ENCODE data around the gene ALK.

Gene ALK

DNA sequence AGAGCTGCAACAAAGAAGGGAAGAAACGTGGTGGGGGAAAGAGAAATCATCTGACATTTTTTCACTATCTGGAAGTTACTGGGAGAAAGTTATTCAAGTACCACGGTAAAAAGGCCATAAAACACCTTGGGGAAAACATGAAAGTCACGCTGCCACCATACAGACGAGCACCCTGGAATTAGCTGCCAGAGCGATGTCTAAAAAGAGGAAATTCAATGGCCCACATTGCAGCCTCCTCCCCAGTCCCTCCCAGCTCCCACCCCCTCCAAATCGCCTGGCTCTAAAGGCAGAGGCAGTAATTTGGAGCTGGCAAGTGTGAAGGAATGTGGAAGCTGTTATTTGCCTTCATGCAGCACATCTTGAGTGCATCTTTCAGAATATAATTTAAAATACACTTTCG, 192.0 kb downstream of the ALK start:
- Histone ChIP-seq H4K20me1 (ENCODE audit: insufficient read depth) (no peaks in the 10 kb centered on the region), H2AFZ (ENCODE audit: low read depth) (no peak overlapping the region), H3K27ac (no peak overlapping the region), H3K9ac (no peak overlapping the region), H3K4me3 (IDR thresholded peaks at IDR 0.05; ENCODE audit: insufficient read depth, low read depth, low read length) (no peak overlapping the region), H3K4me2 (no peak overlapping the region), H3K27me3 (ENCODE audit: insufficient read depth, low read depth) (no peaks in the 10 kb centered on the region), H3K4me1 (ENCODE audit: low read depth, poor library complexity, severe bottlenecking) (no peaks in the 10 kb centered on the region), H3K36me3 (ENCODE audit: insufficient read depth) (no peaks in the 10 kb centered on the region), H3K79me2 (ENCODE audit: insufficient read depth, low read depth) (no peaks in the 10 kb centered on the region)
- TF ChIP-seq, protein P1, sequence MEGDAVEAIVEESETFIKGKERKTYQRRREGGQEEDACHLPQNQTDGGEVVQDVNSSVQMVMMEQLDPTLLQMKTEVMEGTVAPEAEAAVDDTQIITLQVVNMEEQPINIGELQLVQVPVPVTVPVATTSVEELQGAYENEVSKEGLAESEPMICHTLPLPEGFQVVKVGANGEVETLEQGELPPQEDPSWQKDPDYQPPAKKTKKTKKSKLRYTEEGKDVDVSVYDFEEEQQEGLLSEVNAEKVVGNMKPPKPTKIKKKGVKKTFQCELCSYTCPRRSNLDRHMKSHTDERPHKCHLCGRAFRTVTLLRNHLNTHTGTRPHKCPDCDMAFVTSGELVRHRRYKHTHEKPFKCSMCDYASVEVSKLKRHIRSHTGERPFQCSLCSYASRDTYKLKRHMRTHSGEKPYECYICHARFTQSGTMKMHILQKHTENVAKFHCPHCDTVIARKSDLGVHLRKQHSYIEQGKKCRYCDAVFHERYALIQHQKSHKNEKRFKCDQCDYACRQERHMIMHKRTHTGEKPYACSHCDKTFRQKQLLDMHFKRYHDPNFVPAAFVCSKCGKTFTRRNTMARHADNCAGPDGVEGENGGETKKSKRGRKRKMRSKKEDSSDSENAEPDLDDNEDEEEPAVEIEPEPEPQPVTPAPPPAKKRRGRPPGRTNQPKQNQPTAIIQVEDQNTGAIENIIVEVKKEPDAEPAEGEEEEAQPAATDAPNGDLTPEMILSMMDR (conservative IDR thresholded peaks at IDR 0.05; ENCODE audit: low read depth, low read length): no peak

DNA sequence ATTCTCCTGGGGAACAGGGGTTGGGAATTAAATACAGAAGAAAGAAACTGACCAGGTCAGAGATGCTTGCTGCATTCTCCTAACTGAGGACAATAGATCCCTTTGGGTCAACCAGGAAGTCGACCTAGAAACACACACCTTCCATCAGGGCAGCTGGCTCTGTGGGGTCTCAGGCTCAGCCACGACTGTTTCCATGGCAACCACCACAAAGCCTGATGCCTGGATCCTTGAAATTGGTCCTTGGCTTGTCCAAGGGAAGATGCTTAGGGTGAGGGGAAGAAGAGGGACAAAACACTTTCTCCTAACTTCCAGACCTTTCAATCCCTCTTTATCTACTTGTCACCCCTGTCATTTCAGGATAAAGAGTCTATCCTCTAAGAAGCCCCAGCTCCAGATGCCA, 194.4 kb downstream of the ALK start:
- Histone ChIP-seq H3K27me3 (ENCODE audit: insufficient read depth, low read depth) (no peaks in the 10 kb centered on the region), H3K79me2 (ENCODE audit: insufficient read depth, low read depth) (no peaks in the 10 kb centered on the region), H4K20me1 (ENCODE audit: insufficient read depth) (no peaks in the 10 kb centered on the region), H3K9ac (no peak overlapping the region), H3K36me3 (ENCODE audit: insufficient read depth) (no peaks in the 10 kb centered on the region), H2AFZ (ENCODE audit: low read depth) (no peak overlapping the region), H3K4me2 (no peak overlapping the region), H3K4me3 (IDR thresholded peaks at IDR 0.05; ENCODE audit: insufficient read depth, low read depth, low read length) (no peak overlapping the region), H3K27ac (no peak overlapping the region), H3K4me1 (ENCODE audit: low read depth, poor library complexity, severe bottlenecking) (no peaks in the 10 kb centered on the region)
- TF ChIP-seq, protein P1 (conservative IDR thresholded peaks at IDR 0.05; ENCODE audit: low read depth, low read length): no peak

DNA sequence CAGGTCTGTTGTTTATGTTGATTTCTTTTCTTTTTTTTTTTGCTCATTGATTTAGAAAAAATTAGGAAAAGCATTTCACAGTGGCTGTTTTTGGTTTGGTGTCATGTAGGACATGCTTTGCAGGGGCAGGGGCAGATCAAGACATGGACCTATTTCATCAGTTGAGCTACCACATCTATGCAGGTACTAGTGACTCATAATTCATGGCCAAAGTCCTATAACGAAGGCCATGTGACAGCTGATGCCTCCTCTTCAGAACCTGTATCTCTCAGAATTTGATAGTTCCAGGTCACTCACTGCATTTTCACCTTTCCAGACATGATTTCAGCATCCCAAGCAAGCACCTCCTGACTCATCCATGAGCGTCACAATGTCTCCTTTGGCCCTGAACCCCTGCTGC, 195.8 kb downstream of the ALK start:
- H3K79me2 ChIP-seq (ENCODE audit: insufficient read depth, low read depth): no peaks in the 10 kb centered on the region
- TF ChIP-seq, protein P1 (conservative IDR thresholded peaks at IDR 0.05; ENCODE audit: low read depth, low read length): no peak
- H3K4me3 ChIP-seq (IDR thresholded peaks at IDR 0.05; ENCODE audit: insufficient read depth, low read depth, low read length): no peak overlapping the region
- no peak overlapping the region for H3K9ac ChIP-seq
- H3K4me1 ChIP-seq (ENCODE audit: low read depth, poor library complexity, severe bottlenecking): no peaks in the 10 kb centered on the region
- no peak overlapping the region for H3K4me2 ChIP-seq
- no peak overlapping the region for H3K27ac ChIP-seq
- H4K20me1 ChIP-seq (ENCODE audit: insufficient read depth): no peaks in the 10 kb centered on the region
- H3K36me3 ChIP-seq (ENCODE audit: insufficient read depth): no peaks in the 10 kb centered on the region
- H3K27me3 ChIP-seq (ENCODE audit: insufficient read depth, low read depth): no peaks in the 10 kb centered on the region
- H2AFZ ChIP-seq (ENCODE audit: low read depth): no peak overlapping the region

DNA sequence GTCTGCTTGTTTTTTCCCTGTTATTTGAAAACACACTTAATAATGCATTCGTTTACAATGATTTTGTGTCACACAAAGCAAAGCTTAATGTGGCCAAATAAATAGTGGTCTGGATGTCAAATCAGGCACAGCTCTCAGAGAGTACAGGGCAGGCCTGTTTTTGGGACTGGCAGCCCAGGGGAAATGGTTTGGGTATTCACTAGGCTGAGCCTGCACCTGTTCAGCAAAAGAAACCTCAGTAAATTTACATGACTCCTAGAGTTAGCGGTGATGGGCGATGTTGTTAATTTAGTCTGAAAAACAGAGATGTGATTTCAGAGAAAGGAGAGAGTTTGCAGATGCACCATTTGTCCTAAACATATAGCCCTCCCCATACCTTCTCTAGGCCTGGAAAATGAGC, 197.1 kb downstream of the ALK start:
- Histone ChIP-seq H3K4me3 (IDR thresholded peaks at IDR 0.05; ENCODE audit: insufficient read depth, low read depth, low read length) (no peak overlapping the region), H3K27ac (no peak overlapping the region), H3K4me1 (ENCODE audit: low read depth, poor library complexity, severe bottlenecking) (no peaks in the 10 kb centered on the region), H3K36me3 (ENCODE audit: insufficient read depth) (no peaks in the 10 kb centered on the region), H4K20me1 (ENCODE audit: insufficient read depth) (no peaks in the 10 kb centered on the region), H3K79me2 (ENCODE audit: insufficient read depth, low read depth) (no peaks in the 10 kb centered on the region), H3K4me2 (no peak overlapping the region), H3K9ac (no peak overlapping the region), H3K27me3 (ENCODE audit: insufficient read depth, low read depth) (no peaks in the 10 kb centered on the region), H2AFZ (ENCODE audit: low read depth) (no peak overlapping the region)
- TF ChIP-seq, protein P1 (conservative IDR thresholded peaks at IDR 0.05; ENCODE audit: low read depth, low read length): no peak
